Activated naive CD4-positive, alpha-beta T cell treated with Interleukin-2 at 50 U/mL for 16 hours (primary cell): Measurements from ENCODE around the gene VIPR2.

Experiments
- DNase-seq: peaks from one replicate; pipeline ENCODE4 v3.0.0-alpha.2; 2020

VIPR2 gene

DNA sequence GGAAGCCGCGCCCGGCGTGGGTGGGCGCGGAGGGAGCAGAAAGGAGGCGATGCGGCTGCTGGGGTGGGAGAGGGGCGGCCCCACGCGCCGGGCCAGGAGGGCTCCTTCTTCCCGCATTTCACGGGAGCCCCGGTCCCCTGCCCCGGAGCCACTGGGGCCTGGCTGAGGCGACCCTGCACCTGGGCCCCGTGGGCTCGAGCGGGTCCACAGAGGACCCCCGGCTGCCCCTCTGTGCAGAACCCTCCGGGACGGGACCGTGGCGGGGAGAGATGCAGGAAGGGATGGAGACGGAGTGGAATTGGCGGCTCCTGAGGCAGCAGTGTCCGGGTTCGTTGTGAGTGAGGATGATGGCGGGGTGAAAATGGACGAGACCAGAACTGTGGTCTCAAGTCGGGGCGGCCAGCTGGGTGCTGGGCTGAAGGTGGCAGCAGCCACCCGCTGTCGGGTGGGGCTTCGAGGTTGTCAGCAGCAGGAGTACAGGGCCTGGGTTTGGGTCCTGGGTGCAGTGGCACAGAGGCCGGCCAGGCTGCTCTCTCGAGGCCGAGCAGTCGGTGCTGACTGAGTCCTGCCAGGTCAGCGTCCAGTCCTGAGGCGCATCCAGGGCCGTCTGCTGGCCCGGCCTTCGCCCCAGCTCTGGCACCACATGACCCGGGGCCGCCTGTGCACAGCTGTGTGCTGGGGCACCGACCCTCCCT, 80.4 kb downstream of the VIPR2 start:
- DNase-seq: no peak

DNA sequence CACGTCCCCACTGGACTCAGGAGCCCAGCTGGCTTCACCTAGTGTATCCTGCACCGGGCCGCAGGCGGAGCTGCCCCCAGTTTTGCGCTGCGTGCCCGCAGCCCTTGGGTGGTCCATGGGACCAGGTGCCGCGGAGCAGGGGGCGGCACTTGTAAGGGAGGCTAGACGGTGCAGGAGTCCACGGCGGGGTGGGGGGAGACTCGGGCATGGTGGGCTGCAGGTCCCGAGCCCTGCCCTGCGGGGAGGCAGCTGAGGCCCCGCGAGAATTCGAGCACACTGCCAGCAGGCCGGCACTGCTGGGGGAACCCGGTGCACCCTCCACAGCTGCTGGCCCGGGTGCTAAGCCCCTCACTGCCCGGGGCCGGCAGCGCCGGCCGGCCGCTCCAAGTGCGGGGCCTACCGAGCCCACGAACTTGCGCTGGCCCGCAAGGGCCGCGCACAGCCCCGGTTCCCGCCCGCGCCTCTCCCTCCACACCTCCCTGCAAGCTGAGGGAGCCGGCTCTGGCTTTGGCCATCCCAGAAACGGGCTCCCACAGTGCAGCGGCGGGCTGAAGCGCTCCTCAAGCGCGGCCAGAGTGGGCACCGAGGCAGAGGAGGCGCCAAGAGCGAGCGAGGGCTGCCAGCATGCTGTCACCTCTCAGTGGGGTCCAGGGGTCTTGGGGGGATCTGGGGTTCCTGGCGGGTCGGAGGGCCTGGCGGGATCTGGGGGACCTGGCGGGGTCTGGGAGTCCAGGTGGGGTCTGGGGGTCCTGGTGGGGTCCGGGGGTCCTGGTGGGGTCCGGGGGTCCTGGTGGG, 81.4 kb downstream of the VIPR2 start:
- no peak for DNase-seq

DNA sequence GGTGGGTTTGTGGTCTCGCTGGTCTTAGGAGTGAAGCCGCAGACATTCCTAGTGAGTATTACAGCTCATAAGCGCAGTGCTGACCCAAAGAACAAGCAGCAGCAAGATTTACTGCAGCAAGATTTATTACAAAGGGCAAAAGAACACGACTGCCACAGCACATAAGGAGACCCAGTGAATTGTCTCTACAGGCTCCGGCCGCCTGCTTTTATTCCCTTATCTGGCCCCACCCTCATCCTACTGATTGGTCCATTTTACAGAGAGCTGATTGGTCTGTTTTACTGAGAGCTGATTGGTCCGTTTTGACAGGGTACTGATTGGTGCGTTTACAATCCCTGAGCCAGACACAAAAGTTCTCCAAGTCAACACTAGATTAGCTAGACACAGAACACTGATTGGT, 82.1 kb downstream of the VIPR2 start:
- DNase-seq: no peak

DNA sequence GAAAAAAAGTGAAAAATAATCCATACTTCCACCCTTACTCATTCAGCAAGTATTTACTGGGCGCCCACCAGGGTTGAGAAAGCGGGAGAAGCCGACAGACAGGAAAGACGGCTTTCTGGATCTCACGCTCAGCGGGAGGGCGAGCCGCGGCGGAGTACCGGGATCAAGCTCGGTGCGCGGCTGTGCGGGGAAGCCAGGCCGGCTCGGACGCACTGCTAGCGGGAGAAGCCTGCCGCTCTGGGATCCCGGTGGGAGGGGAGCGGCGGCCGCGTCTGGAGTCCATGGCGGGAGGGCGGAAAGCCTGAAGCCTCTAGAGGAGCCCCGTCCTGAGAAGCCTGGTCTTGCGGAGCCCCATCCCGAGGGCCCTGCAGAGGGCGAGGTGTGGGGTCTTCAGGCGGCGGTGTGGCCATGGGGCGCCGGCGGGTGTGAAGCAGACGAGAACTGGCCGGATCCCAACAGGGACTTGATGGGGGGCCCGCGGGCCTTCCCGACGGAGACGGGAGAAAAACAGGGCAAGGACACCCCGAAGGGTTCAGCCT, 82.9 kb downstream of the VIPR2 start:
- DNase-seq: no peak

DNA sequence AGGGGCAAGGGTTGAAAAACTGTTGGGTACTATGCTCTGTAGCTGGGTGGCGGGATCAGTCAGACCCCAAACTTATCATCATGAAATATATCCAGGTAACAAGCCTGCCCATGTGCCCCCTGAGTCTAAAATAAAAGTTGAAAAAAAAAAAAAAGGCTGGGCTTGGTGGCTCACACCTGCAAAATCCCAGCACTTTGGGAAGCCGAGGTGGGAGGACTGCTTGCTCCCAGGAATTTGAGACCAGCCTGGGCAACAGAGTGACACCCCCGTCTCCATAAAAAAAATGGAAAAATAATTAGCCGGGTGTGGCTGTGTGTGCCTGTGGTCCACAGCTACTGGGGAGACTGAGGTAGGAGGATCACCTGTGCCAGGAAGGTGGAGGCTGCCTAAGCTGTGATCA, 83.5 kb downstream of the VIPR2 start:
- DNase-seq: no peak

DNA sequence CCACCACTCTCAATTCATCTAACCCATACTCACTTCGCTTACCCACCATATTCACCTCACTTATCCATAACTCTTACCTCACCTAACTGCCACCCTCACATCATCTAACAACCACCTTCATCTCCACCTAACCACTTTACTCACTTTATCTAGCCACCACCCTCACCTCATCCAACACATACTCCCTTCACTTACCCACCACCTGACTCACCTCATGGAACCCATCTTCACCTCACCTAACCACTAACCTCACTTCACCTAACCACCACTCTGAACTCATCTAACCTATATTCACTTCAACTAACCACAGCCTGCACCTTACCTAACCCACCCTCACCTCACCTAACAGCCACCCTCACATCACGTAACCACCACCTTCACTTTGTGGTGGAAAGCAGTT, 84.2 kb downstream of the VIPR2 start:
- DNase-seq: no peak

DNA sequence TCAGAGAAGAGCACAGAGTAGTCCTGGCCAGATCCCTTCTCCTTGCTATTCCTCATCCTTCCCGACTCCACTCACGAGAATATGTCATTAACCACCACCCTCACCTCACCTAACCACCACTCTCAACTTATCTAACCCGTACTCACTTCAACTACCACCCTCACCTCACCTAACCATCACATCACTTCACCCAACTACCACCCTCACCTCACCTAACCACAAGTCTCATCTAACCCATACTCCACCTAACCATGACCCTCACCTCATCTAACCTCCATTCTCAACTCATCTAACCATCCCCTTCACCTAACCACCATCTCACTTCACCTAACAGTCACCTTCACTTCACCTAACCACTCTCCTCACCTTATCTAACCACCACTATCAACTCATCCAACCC, 85.0 kb downstream of the VIPR2 start:
- DNase-seq: no peak

DNA sequence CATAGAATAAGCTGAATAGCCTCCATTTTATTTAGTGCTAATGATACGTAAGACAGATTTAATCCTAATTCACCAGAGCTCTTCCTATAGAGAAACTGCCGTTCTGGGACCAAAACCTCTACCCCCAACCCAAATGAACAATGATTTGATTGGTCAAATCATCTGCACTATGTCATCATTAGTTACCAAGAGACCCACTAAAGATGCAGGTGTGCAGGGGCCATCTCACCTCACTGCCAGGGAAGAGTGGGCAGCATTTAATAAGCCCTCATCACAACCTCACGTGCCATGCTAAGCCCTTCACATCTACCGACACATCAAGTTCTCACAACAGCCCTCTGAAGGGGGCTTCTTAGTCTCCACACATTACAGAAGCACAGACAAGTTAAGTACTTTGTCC, 87.0 kb downstream of the VIPR2 start:
- no peak for DNase-seq

DNA sequence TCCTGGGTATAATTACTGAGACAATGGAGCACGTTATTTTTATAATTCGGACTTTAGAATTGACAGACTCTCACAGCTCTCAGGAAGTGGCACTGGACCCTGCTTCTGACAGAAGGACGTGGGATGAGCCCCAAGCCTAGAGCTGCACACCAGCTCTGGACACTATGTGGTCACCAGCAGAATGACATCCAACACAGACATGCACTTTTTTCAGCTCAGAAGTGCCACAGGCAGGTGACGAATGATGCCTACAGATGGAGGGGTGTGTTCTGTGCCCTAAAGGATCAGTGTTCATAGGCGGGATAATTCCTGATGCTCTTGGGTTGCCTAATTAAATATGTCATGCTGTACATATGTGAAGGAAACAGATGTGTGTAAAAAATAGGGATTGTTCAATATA, 87.9 kb downstream of the VIPR2 start:
- DNase-seq: no peak

DNA sequence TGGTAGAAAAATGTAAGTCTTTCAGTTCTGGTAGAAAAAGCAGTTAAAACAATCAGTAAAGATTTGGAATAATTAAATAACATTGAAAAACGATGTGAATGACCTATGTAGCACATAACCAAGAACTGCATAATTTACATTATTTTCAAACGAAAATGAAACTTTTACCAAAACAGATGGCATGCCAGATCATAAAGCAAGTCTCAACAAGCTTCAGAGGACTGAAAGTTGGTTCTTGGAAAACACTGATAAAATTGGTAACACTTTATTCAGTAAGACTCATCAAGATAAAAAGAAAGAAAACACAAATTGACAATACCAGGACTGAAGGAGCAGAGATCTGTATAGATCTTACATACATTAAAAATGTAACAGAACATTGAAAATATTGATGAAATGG, 92.8 kb downstream of the VIPR2 start:
- no peak for DNase-seq

DNA sequence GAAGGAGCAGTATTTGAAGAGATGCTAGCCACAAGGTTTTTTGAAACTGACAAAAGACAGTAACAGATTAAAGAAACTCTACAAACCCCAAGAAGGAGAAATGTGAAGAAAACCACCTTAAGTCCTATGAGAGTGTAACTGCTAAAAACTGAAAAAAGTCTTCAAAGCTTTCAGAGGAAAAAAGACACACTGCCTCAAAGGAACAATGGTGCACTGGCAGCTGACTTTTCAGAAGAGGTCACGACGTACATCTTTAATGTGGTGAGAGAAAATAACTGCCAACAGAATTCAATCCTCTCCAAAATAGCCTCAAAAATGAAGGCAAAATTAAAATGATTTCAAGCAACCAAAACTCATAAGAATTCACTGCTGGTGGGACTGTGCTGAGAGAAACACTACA, 94.0 kb downstream of the VIPR2 start:
- DNase-seq: no peak

DNA sequence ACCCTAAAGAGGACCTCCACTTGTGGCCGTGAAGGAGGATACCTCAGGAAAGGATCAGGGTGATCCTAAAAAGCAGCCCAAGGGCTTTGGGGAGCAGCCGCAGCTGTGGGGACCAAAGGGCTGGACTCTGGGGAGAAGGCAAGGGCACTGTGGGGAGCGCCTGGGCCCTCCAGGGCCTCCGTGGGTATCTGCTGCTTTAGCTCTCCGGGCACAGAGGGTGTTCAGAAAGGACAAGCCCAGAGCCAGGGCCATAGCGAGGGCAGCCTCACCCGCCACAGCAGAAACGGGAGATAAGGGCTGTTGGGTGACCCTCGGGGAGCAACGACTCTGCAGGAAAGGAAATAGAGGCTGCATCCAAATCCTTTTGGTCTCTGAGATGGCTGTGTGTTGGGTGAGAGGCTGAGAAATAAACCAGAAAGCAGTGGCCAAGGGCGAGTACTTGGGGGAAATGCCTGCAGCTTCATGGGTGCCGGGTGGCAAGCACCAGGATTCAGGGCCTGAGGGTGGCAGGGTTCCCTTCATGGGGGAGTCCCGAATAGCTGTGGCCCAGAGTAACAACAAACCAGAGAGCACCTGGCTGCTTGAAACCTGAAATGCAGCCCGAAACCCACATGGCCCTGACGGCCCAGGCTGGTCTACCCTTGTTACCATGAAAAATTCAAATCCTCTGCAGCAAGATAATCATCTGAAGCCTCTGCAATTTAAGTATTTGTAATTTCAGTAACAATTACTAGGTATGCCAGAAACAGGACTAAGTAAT, 95.2 kb downstream of the VIPR2 start:
- no peak for DNase-seq

DNA sequence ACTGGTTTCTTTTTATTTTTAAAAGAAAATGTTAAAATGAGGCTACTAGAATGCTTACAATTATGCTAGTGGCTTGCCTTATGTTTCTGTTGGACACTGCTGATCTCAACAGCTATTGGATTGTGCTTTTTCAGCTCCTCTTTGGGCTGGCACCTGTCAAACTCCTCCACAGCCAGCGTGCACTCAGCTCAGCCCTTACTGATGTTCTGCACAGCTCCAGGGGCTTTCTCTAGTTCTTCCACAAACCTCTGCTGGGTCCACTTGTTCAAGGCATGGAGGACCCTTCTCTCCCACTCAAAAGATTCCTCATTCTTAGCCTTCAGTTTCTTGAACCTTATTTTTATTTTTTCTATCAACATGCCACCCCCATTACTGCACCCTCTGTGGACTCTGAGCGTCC, 96.0 kb downstream of the VIPR2 start:
- no peak for DNase-seq

DNA sequence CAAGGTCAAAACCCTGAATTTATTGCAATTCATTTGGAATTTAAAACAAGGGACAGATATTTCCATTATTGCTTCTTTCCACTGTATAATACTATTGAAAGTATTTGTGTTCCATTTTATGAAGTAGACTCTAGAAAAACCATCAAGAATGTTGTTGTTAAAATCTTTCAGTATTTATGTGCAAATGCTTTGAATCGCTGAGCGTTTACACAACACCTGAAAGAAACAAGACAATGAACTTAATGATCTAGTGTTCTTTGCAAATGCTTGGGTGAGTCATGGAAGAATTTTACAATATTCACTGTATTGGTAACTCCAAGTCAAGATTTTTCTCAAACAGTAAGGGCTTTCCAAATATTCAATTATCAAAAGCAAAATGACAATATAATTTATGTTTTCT, 97.1 kb downstream of the VIPR2 start:
- DNase-seq: no peak

DNA sequence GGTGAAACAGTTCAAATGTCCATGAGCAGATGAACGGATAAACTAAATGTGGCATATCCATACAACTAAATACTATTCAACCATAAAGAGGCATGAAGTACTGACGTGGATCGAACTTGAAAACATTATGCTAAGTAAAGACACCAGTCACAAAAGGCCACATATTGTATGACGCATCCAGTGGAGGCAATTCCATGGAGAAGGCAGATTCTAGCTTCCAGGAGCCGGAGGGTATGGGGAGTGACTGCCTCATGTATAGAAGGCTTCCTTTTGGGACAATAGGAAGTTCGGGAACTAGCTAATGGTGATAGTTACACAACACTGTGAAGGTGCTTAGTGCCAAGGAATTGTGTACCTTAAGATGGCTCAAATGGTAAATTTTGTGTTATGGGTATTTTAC, 98.4 kb downstream of the VIPR2 start:
- DNase-seq: no peak

DNA sequence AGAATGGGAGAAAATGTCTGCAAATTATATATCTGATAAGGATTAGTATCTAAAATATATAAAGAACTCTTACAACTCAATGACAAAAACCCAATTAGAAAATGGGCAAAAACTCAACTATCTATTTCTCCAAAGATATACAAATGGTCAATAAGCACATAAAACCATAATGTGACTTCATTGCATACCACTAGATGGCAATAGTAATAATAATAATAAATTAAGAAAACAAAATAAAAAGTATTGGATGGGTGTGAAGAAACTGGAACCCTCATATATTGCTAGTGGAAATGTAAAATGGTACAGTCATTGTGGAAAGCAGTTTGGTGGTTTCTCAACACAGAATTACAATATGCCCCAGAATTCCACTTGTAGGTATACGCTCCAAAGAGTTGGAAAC, 98.8 kb downstream of the VIPR2 start:
- DNase-seq: no peak

DNA sequence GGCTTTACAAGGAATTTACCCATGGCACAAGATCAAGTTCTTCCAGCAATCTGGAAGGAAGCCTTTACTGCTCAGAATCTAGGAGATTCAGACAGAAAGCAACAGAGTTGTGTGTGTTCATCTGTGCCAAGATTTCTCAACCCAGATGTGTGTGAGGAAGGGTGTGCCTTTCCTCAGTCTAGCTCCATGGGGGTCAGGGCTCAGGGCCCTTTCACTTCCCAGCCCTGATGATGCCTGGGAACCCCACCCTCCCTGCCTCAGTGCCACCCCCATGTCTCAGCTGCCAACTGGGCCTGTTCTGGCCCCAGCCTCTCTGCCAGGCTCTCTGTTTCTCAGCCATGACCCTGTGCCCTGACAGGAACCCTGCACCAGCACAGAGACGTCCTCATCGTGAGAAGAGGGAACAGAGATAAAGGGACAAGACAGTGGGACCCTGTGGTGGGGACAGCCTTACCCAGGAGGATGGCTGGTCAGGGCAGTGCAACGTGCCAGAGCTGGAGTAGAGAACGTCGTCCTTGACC, 102.0 kb downstream of the VIPR2 start:
- no peak for DNase-seq

DNA sequence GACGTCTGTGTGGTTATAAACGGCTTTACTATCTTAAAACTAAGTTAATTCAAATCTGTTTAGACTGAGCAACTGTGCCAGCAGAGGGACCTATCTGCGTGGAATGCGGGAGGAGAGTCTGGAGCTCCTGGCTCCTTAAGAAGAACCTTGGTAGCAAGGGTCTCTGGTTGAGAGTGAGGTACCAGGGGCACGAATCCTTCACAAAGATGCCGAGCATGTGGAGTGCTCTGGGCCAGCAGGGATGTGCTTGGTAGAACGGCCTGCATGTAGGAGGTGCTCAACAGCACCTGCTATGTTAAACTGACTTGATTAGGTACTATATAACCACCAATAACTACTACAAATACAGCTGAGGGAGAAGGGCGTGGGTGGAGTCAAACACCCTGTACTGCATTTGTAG, 102.6 kb downstream of the VIPR2 start:
- no peak for DNase-seq

DNA sequence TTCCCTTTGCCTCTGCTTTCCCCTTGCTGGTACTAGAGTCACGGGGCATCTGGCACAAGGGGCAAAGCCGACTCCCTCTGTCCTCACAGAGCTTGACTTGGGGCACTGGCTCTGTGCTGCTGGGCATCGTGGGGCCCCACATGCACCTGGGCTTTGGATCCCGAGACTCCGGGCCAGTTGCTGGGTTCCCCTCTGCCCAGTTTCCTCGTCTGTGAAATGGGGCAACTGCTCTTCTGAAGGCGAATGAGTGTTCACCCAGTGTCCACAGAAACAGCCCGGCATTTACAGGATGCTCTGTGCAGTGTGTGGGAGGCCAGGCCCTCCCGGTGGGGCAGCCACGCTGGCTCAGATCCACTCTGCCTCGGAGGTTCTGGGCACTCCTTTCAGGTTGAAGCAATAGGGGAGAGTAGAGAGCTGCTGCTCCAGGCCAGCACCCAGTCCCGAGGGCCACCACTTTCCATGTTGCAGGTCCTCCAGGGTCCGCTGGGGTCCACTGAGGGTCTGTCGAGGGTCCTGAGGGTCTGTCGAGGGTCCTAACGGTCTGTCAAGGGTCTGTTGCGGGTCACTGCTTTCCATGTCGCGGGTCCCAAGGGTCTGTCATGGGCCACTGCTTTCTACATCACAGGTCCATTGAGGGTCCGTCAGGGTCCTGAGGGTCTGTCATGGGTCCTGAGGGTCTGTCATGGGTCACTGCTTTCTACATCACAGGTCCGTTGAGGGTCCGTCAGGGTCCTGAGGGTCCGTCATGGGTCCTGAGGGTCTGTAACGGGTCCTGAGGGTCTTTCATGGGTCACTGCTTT, 103.6 kb downstream of the VIPR2 start:
- no peak for DNase-seq

DNA sequence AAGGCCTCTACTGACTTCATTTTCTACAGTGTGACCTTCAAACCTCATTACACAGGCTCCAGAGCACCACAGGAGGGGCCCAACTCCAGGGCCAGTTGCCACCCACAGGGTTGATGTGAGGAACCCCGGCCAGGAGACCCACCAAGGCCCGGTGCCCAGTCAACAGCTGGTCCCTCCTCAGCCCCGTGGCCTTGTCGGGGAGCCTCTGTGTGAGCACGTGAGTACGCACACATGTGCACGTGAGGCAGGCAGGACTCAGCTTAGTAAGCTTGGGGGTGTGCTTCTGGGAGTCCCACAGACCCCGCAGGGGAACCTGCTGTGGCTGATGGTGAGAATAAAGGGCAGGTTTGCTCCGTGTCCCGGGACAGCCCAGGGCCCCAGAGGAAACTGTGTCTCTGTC, 104.5 kb downstream of the VIPR2 start:
- no peak for DNase-seq

DNA sequence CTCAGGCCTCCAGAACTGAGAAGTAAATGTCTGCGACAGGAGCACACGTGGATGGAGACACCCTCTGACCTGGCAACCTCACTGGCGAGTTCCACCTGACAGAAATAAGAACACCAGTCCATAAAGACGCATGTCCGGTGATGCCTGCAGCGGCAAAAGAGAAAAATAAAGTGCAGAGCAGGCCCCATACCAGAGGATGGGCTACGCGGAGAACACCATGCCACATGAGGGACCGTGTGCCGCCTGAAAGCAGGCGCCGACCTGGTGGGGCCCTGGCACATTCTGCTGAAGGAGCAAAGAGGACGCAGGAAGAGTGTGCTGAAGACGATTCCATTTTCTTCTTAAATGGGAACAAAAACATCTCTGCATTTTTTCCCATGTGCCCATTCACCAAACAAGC, 105.0 kb downstream of the VIPR2 start:
- DNase-seq: no peak

DNA sequence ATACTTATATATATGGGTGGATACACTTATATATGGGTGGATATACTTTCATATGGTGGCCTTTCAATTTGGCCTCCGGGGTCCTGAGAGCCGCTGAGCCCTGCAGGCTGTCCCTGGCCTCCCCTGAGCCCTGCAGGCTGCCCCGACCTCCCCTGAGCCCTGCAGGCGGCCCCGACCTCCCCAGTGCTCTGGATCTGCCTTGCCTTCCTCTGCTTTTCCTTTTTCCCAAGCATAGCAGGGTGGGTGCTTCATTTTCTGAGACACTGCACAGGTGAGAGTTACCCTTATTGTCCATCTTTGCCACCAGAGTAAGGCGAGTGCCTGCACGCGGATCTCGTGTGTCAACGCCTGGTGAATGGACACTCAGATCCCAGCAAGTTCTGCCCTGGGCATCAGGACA, 106.6 kb downstream of the VIPR2 start:
- DNase-seq: no peak
